Measurements from ENCODE around the gene KLK7.

- TF ChIP-seq SUZ12 (IDR thresholded peaks at IDR 0.05) (no peak), HDGF (IDR thresholded peaks at IDR 0.05; ENCODE audit: borderline replicate concordance) (no peak), FOXA1 (IDR thresholded peaks at IDR 0.05) (no peak), BHLHE40 (IDR thresholded peaks at IDR 0.05; ENCODE audit: borderline replicate concordance) (no peak), SP1 (IDR thresholded peaks at IDR 0.05) (no peak)
Measured at GRCh38 chr19:51002089-51002532, 18.4 kb upstream of the KLK7 start.
